Parathyroid adenoma (tissue), 2 donors: ENCODE measurements around the gene PCDH9.

Source experiments
- H2AFZ ChIP-seq: fragments of 300-600 bp; sonication (generic); one replicate; pipeline ENCODE4 v1.7.0; 2017; ENCODE audit warnings: antibody characterized with exemption, mild to moderate bottlenecking
- H3K27ac ChIP-seq: fragments of 300-600 bp; sonication (generic); one replicate; pipeline ENCODE4 v1.7.0; 2017
- H3K27me3 ChIP-seq: fragments of 300-600 bp; sonication (generic); one replicate; pipeline ENCODE4 v1.7.0; 2017; ENCODE audit warnings: low read length; ENCODE audit not compliant: control insufficient read depth, insufficient read depth
- H3K36me3 ChIP-seq: fragments of 300-600 bp; sonication (generic); one replicate; pipeline ENCODE4 v1.7.0; 2017; ENCODE audit warnings: low read length; ENCODE audit not compliant: control insufficient read depth, insufficient read depth
- H3K4me1 ChIP-seq: fragments of 300-600 bp; sonication (generic); one replicate; pipeline ENCODE4 v1.7.0; 2017; ENCODE audit warnings: control low read depth
- H3K4me2 ChIP-seq: fragments of 300-600 bp; sonication (generic); one replicate; pipeline ENCODE4 v1.7.0; 2017; ENCODE audit warnings: low read length
- H3K4me3 ChIP-seq: fragments of 300-600 bp; sonication (generic); one replicate; pipeline ENCODE4 v1.7.0; 2017; ENCODE audit warnings: low read depth, low read length
- H3K79me2 ChIP-seq: fragments of 300-600 bp; sonication (generic); one replicate; pipeline ENCODE4 v1.7.0; 2017; ENCODE audit warnings: control low read depth
- H3K9ac ChIP-seq: fragments of 300-600 bp; sonication (generic); one replicate; pipeline ENCODE4 v1.7.0; 2017; ENCODE audit warnings: mild to moderate bottlenecking
- H3K9me3 ChIP-seq: fragments of 300-600 bp; sonication (generic); one replicate; pipeline ENCODE4 v1.7.0; 2017; ENCODE audit warnings: low read length; ENCODE audit not compliant: control insufficient read depth
- CTCF ChIP-seq: fragments of 300-600 bp; sonication (generic); IDR thresholded peaks from one replicate; pipeline ENCODE4 v1.7.0; 2017; ENCODE audit warnings: antibody characterized with exemption, mild to moderate bottlenecking
- donor health status: primary hyperparathyroidism.

Gene PCDH9

GRCh38 chr13:66530686-66531085, 699.5 kb downstream of the PCDH9 start:
- no peak overlapping the region for H3K9ac ChIP-seq
- H3K27me3 ChIP-seq, result no peaks in the 10 kb centered on the region
- TF ChIP-seq CTCF, result no peak
- H3K9me3 ChIP-seq, result no peaks in the 10 kb centered on the region
- no peak overlapping the region for H3K4me3 ChIP-seq
- H3K27ac ChIP-seq, result no peak overlapping the region
- H2AFZ ChIP-seq, result no peak overlapping the region
- no peak overlapping the region for H3K4me2 ChIP-seq
- H3K4me1 ChIP-seq, result no peaks in the 10 kb centered on the region
- H3K36me3 ChIP-seq, result no peaks in the 10 kb centered on the region
- H3K79me2 ChIP-seq, result no peaks in the 10 kb centered on the region

DNA sequence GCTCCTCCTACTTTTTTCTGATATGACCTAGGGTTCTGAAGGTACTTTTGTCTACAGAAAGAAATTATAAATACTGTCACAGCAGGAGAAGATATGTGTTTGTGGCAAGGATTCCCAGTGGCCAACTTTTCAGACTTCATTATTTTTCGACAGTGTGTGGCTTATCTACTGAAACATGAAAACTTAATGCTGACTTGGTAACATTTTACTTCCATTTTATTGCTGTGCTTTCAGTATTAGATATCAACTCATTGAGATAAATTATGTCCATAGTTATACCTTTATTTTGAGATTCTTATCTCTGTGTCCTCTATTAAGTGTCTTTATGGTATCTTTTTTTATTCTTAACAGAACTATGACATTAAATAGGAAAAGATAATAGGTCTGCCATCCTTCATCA, 700.0 kb downstream of the PCDH9 start:
- Histone ChIP-seq H3K27ac (no peak overlapping the region), H3K9ac (no peak overlapping the region), H3K4me2 (no peak overlapping the region), H3K9me3 (no peaks in the 10 kb centered on the region), H3K4me3 (no peak overlapping the region), H3K36me3 (no peaks in the 10 kb centered on the region), H3K4me1 (no peaks in the 10 kb centered on the region), H3K79me2 (no peaks in the 10 kb centered on the region), H3K27me3 (no peaks in the 10 kb centered on the region), H2AFZ (no peak overlapping the region)
- no peak for TF ChIP-seq CTCF

DNA sequence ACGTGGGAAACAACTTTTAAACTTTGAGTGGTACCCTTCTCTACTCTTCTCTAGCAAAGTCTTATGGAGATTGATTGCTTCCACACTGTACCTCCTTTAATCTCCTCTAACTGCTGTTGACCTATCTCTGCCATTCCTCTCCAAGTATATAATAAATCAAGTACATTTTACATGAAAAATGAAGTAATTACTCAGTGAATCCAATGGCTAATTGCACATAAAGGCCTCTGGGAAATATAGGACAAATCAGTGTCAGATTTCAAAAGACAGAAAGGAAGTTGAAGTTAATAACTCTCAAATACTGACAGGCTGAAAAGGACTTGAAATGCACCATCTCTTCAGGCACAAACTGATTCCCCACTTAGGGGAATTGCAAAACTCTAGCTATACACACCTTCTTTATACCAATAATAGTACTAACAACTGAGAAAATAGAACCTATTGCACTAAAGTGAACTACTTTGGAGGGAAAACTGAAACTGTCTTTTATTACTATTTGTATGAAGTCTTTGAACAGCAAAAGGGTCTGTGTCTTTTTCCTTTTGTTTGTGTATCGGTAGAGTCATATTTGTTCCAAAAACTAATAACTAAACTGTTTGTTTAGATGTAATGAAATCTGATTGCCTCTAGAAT, 701.1 kb downstream of the PCDH9 start:
- H3K27me3 ChIP-seq, result no peaks in the 10 kb centered on the region
- H3K4me1 ChIP-seq, result no peaks in the 10 kb centered on the region
- no peaks in the 10 kb centered on the region for H3K79me2 ChIP-seq
- H3K4me3 ChIP-seq, result no peak overlapping the region
- no peaks in the 10 kb centered on the region for H3K36me3 ChIP-seq
- H3K27ac ChIP-seq, result no peak overlapping the region
- no peak overlapping the region for H3K9ac ChIP-seq
- TF ChIP-seq CTCF, result no peak
- H2AFZ ChIP-seq, result no peak overlapping the region
- no peak overlapping the region for H3K4me2 ChIP-seq
- no peaks in the 10 kb centered on the region for H3K9me3 ChIP-seq

GRCh38 chr13:66528180-66528579, 702.0 kb downstream of the PCDH9 start:
- Histone ChIP-seq H3K9me3 (no peaks in the 10 kb centered on the region), H2AFZ (no peak overlapping the region), H3K79me2 (no peaks in the 10 kb centered on the region), H3K9ac (no peak overlapping the region), H3K4me1 (no peaks in the 10 kb centered on the region), H3K27me3 (no peaks in the 10 kb centered on the region), H3K27ac (no peak overlapping the region), H3K36me3 (no peaks in the 10 kb centered on the region), H3K4me2 (no peak overlapping the region), H3K4me3 (no peak overlapping the region)
- TF ChIP-seq CTCF, result no peak
